K562 (cell line): ENCODE results near the gene NRXN2. TPM values are rescaled to one million over a fixed set of nuclear protein-coding genes. Genes with fewer than 3 reads are reported as not detected.

Source experiments
- ARID3B ChIP-seq: fragments of 250-450 bp; sonication (Bioruptor Pico); IDR thresholded peaks from 2 replicates; pipeline ENCODE4 v1.4.0; 2020; ENCODE audit warnings: borderline replicate concordance
- ETS2 ChIP-seq: IDR thresholded peaks from 2 replicates; pipeline ENCODE4 v1.6.1; 2016; ENCODE audit warnings: borderline replicate concordance, missing genetic modification characterization, mild to moderate bottlenecking, moderate library complexity, missing compliant biosample characterization; ENCODE audit not compliant: poor library complexity, severe bottlenecking
- FOS ChIP-seq: IDR thresholded peaks from 3 replicates; pipeline ENCODE4 v1.6.1; 2011; ENCODE audit not compliant: insufficient read length; ENCODE audit errors: extremely low read depth
- LEF1 ChIP-seq: fragments of 450-650 bp; IDR thresholded peaks from 2 replicates; pipeline ENCODE4 v1.6.1; 2016; ENCODE audit warnings: mild to moderate bottlenecking
- POLR2A ChIP-seq: fragments of 450-650 bp; conservative IDR thresholded peaks from 2 replicates; pipeline ENCODE4 v1.6.1; 2016
- RBFOX2 ChIP-seq: fragments of 200-400 bp; formaldehyde crosslinking; IDR thresholded peaks from 2 replicates; pipeline ENCODE4 v1.6.1; 2017; ENCODE audit warnings: low read depth, mild to moderate bottlenecking, low read length, moderate library complexity
- ZNF316 ChIP-seq: fragments of 450-650 bp; IDR thresholded peaks from 2 replicates; pipeline ENCODE4 v1.6.1; 2016
- ZNF431 ChIP-seq: sonication (generic); formaldehyde crosslinking; IDR thresholded peaks from 2 replicates; pipeline ENCODE4 v1.8.0; 2022; ENCODE audit warnings: mild to moderate bottlenecking, missing genetic modification reagents
- ZNF583 ChIP-seq: fragments of 250-450 bp; sonication (Bioruptor Pico); IDR thresholded peaks from 2 replicates; pipeline ENCODE4 v1.4.0; 2020
- polyA plus RNA-seq, 8 experiments: library from polyadenylated mRNA; depleted of rRNA in 4 of 8; stranded (reverse) in 5 of 8; unstranded in 3 of 8; fragments of >200 nt; fragmentation: Nextera tagmentation in 2 of 8; fragmentation: Illumina TruSeq in 1 of 8; extraction: Ambion mirVana in 2 of 8; extraction: Trizol in 1 of 8; gene quantifications; 2 replicates each; pipeline versions ENCODE4 v1.2.1 to v1.2.3, GENCODE V29; 2011 to 2014; ENCODE audit warnings: inconsistent platforms in 1 of 8, missing spikeins in 1 of 8
- total RNA-seq, 7 experiments: library from RNA; depleted of rRNA in 6 of 7; stranded (reverse); fragments of >200 nt in 6 of 7; fragmentation: Illumina TruSeq in 2 of 7; extraction: Trizol in 2 of 7; gene quantifications; 2 replicates each; pipeline versions ENCODE4 v1.2.1 to v1.2.3, GENCODE V29; 2011 to 2021; ENCODE audit warnings: low replicate concordance in 1 of 7
- TF ChIP-seq, protein P1 (sequence below), 2 experiments: fragments of 450-650 bp; IDR thresholded peaks; 2 replicates each; pipeline ENCODE4 v1.6.1; 2016; ENCODE audit warnings: mild to moderate bottlenecking in 2 of 2, borderline replicate concordance in 1 of 2, low read depth in 1 of 2, moderate library complexity in 1 of 2

NRXN2 gene
- total and polyA plus RNA-seq, 9 of the 15 experiments (the other 6 are each of a cell fraction or from before 2014, with no cell fraction given), result 0.07 to 0.47 (median 0.15) TPM; not detected in 4

DNA sequence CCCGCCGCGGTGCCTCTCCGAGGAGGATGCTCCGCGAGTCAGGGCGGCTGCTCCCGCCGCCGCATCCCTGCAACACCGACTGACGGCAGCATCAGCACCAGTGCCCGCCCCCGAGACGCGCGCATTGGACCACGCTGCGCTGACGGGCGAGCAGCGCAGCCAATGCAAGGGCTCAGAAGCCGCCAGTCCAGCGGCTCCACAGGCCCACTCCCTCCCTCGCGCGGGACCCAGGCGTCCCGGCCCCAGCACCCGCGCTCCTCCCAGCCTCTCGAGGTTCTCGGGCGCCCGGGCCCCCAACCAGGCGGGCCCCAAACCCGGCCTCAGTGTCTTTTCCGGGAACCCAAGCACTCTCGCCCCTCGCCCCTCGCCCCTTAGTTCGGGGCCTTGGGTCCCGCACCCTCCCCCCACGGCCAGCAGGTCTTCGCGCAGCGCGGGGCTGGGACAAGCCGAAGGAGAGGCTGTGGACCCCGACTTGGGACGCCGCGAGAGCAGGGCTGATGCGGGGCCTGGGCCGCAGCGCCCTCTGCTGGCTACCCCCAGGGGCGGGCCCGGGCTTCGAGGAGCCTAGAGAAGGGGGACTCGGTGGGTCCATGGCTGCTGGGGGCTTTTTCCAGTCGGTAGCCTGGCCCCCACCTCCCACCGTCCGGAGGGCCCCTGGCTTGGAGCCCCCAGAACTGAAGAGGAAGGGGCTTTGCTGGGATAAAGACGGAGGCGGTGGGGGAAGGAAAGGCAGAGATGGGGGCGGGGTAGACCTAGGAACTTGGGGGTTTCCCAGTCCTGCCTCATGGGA, at the start of gene NRXN2 (continued):
- TF ChIP-seq, protein P1, sequence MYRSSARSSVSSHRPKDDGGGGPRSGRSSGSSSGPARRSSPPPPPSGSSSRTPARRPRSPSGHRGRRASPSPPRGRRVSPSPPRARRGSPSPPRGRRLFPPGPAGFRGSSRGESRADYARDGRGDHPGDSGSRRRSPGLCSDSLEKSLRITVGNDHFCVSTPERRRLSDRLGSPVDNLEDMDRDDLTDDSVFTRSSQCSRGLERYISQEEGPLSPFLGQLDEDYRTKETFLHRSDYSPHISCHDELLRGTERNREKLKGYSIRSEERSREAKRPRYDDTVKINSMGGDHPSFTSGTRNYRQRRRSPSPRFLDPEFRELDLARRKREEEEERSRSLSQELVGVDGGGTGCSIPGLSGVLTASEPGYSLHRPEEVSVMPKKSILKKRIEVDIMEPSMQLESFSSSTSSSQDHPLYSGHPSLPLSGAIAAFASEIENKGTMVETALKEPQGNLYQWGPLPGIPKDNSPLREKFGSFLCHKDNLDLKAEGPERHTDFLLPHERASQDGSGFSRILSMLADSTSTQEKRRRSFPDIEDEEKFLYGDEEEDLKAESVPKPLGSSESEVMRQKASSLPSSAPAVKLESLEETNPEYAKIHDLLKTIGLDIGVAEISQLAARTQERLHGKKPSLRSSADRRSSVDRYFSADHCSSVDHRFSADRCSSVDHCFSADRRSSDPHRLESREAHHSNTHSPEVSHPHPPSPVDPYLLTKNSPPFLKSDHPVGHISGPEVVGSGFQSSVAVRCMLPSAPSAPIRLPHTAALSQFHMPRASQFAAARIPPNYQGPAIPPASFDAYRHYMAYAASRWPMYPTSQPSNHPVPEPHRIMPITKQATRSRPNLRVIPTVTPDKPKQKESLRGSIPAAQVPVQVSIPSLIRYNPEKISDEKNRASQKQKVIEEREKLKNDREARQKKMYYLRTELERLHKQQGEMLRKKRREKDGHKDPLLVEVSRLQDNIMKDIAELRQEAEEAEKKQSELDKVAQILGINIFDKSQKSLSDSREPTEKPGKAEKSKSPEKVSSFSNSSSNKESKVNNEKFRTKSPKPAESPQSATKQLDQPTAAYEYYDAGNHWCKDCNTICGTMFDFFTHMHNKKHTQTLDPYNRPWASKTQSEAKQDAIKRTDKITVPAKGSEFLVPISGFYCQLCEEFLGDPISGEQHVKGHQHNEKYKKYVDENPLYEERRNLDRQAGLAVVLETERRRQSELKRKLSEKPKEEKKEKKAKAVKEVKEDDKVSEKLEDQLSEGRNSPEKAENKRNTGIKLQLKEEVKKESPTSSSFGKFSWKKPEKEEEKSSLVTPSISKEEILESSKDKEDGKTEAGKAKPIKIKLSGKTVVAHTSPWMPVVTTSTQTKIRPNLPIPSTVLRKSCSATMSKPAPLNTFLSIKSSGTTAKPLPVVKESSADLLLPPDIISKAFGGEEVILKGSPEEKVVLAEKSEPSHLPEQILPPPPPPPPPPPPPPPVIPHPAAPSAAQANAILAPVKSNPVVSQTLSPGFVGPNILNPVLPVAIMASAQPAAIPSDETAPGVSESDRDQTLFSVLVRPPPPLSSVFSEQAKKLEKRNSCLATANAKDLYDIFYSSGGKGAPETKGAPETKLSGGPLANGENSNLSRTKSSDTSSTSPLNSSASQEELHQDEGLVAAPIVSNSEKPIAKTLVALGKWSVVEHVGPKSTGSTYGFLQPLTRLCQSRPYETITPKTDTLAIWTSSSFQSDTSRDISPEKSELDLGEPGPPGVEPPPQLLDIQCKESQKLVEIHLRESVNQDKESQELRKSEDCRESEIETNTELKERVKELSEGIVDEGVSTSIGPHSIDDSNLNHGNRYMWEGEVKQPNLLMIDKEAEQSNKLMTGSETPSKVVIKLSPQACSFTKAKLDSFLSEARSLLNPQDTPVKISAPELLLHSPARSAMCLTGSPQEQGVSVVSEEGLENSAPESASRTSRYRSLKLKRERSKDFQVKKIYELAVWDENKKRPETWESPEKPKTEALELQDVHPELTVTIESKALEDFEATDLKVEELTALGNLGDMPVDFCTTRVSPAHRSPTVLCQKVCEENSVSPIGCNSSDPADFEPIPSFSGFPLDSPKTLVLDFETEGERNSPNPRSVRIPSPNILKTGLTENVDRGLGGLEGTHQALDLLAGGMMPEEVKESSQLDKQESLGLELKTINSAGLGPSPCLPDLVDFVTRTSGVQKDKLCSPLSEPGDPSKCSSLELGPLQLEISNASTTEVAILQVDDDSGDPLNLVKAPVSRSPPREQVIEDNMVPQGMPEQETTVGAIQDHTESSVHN (IDR thresholded peaks at IDR 0.05; ENCODE audit: borderline replicate concordance in 1 of 2, low read depth in 1 of 2), result no peak
- TF ChIP-seq ZNF583 (no peak), LEF1 (no peak), ARID3B (CRISPR knock-in tag) (no peak), POLR2A (no peak), RBFOX2 (no peak), ETS2 (tag) (no peak), FOS (peak; percentile 85), ZNF316 (no peak), ZNF431 (CRISPR knock-in tag) (no peak)
